ENCODE data around the gene TM9SF4.

Gene TM9SF4

GRCh38 chr20:32215729-32216128, 106.2 kb downstream of the TM9SF4 start:
- peaks cover 16 to 88% of the 10 kb centered on the region in 2 experiments; a peak in 2 of 3 replicates for H3K36me3 ChIP-seq (ENCODE audit: control insufficient read depth in 2 of 2, insufficient read depth in 1 of 2, low read length in 2 of 2)

GRCh38 chr20:32216179-32217142, 106.9 kb downstream of the TM9SF4 start:
- Histone ChIP-seq H3K36me3 (ENCODE audit: control insufficient read depth in 2 of 2, insufficient read depth in 1 of 2, low read length in 2 of 2) (peaks cover 16 to 88% of the 10 kb centered on the region in 2 experiments; a peak in 2 of 3 replicates), H3K4me1 (ENCODE audit: control insufficient read depth, insufficient read depth, low read length) (no peaks in the 10 kb centered on the region), H3K27ac (ENCODE audit: extremely low read depth, low read depth, low read length) (no peak overlapping the region), H3K9me3 (ENCODE audit: control insufficient read depth, insufficient read depth, low read depth, low read length) (no peaks in the 10 kb centered on the region), H3K4me3 (ENCODE audit: low read depth, low read length) (no peak overlapping the region)
- TF ChIP-seq ZNF324 (tag by site-specific recombination; IDR thresholded peaks at IDR 0.05) = no peak
- no peak for TF ChIP-seq AEBP2 (tag by site-specific recombination; IDR thresholded peaks at IDR 0.05; ENCODE audit: borderline replicate concordance)
- TF ChIP-seq ZNF76 (tag by site-specific recombination; IDR thresholded peaks at IDR 0.05; ENCODE audit: borderline replicate concordance, low read depth) = no peak
- no peak for TF ChIP-seq ZNF311 (tag by site-specific recombination; IDR thresholded peaks at IDR 0.05; ENCODE audit: borderline replicate concordance)
- TF ChIP-seq ZNF521 (tag by site-specific recombination; IDR thresholded peaks at IDR 0.05) = no peak
- TF ChIP-seq ZNF843 (tag by site-specific recombination; IDR thresholded peaks at IDR 0.05) = no peak
- no peak for TF ChIP-seq ZNF37A (tag by site-specific recombination; IDR thresholded peaks at IDR 0.05)
- no peak for TF ChIP-seq ZNF585B (tag by site-specific recombination; IDR thresholded peaks at IDR 0.05)
- TF ChIP-seq ZNF514 (tag by site-specific recombination; IDR thresholded peaks at IDR 0.05) = no peak
- TF ChIP-seq ZNF24 (tag by site-specific recombination; IDR thresholded peaks at IDR 0.05) = no peak
- TF ChIP-seq ZFP69B (tag by site-specific recombination; IDR thresholded peaks at IDR 0.05) = no peak
- TF ChIP-seq ZNF274 (IDR thresholded peaks at IDR 0.05; ENCODE audit: low read length) = no peak
- no peak for TF ChIP-seq ZNF274 (tag by site-specific recombination; IDR thresholded peaks at IDR 0.05; ENCODE audit: borderline replicate concordance)
- TF ChIP-seq ZNF596 (tag by site-specific recombination; IDR thresholded peaks at IDR 0.05) = no peak
- no peak for TF ChIP-seq ZNF114 (tag by site-specific recombination; IDR thresholded peaks at IDR 0.05)
- no peak for TF ChIP-seq MEIS1 (CRISPR knock-in tag; IDR thresholded peaks at IDR 0.05; ENCODE audit: borderline replicate concordance)
- ChIA-PET CTCF (no interaction called here), POLR2A (no interaction called here)

More at GRCh38 chr20:32215729-32216128, 106.2 kb downstream of the TM9SF4 start:
- no peaks in the 10 kb centered on the region for H3K4me1 ChIP-seq (ENCODE audit: control insufficient read depth, insufficient read depth, low read length)
- no peak overlapping the region for H3K27ac ChIP-seq (ENCODE audit: extremely low read depth, low read depth, low read length)
- POLR2A ChIA-PET = no interaction called here
- no peak overlapping the region for H3K4me3 ChIP-seq (ENCODE audit: low read depth, low read length)
- TF ChIP-seq ZNF610 (tag by site-specific recombination; IDR thresholded peaks at IDR 0.05; ENCODE audit: borderline replicate concordance) (no peak), ZNF426 (tag by site-specific recombination; IDR thresholded peaks at IDR 0.05) (no peak), OVOL3 (tag by site-specific recombination; IDR thresholded peaks at IDR 0.05) (no peak), ZNF629 (tag by site-specific recombination; IDR thresholded peaks at IDR 0.05) (no peak), ZNF658 (tag by site-specific recombination; IDR thresholded peaks at IDR 0.05) (no peak), ZNF404 (tag by site-specific recombination; IDR thresholded peaks at IDR 0.05) (no peak)
- H3K9me3 ChIP-seq (ENCODE audit: control insufficient read depth, insufficient read depth, low read depth, low read length) = no peaks in the 10 kb centered on the region
- CTCF ChIA-PET = no interaction called here
